ENCODE measurements around the gene MTG1.

DNA sequence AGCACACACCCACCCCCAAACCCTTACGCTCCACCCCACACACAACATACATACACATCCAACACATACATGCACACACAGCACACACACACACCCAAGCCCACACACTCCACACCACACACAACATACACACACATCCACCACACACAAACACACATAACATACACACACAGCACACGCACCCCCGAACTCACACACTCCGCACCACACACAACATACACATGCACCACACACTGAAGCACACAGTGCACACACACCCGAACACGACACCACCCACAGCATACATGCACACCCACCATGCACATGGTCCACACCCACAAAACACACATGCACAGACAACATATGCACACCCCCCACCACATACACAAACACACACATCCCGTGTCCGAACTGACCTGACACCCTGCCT, 44.8 kb upstream of the MTG1 start:
- TF ChIP-seq ELF4 (IDR thresholded peaks at IDR 0.05) (0 out of 2 replicates have a peak, but pooled peaks have one; percentile 29), CTBP1 (IDR thresholded peaks at IDR 0.05; ENCODE audit: borderline replicate concordance) (no peak)

Data from HEK293T (cell line).